ENCODE results near the gene IFI16.

Gene IFI16

DNA sequence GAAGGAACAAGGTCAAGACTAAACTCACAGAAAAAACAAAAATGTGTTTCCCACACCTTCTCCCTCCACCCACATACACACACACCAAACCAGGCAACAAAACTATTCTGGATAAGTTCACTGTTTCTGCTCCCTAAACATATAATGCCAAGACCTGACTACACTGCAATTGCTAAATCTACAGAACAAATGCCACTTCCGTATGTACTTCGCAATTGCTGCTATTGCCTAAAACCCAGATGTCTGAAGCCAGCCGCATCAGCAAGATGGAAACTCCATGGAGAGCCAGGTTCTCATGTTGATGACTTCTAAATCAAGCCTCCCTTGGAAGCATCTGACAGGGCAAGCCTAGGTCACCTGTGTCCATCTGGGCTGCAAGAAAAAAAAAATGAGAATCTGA is 75.2 kb downstream of the IFI16 start:
- DNase-seq, result no peak

GRCh38 chr1:159088050-159088449 is 78.3 kb downstream of the IFI16 start:
- no peak for DNase-seq
- Histone ChIP-seq H3K79me2 (ENCODE audit: low read length) (no peaks in the 10 kb centered on the region), H3K4me1 (ENCODE audit: low read length) (peaks cover 12% of the 10 kb centered on the region; the same call in 1 of the 2 replicates), H3K27ac (ENCODE audit: low read length) (no peak overlapping the region), H3K27me3 (replicated peaks; ENCODE audit: insufficient read depth, low read length) (no peaks in the 10 kb centered on the region), H3K9me3 (replicated peaks; ENCODE audit: insufficient read depth, low read length) (no peaks in the 10 kb centered on the region), H3K4me2 (ENCODE audit: low read depth, low read length) (no peak overlapping the region), H3F3A (ENCODE audit: insufficient read depth, low read length) (0 out of 2 replicates have a peak, but pooled peaks cover 3% of the 10 kb centered on the region), H3K36me3 (replicated peaks; ENCODE audit: insufficient read depth, low read length) (no peaks in the 10 kb centered on the region), H3K9ac (ENCODE audit: low read length) (no peak overlapping the region), H4K20me1 (ENCODE audit: insufficient read depth, low read length) (no peaks in the 10 kb centered on the region), H3K9me2 (replicated peaks; ENCODE audit: insufficient read depth, low read length) (no peaks in the 10 kb centered on the region), H2AFZ (ENCODE audit: low read length) (no peak overlapping the region), H3K4me3 (ENCODE audit: low read length) (no peak overlapping the region)
- TF ChIP-seq EZH2 (optimal IDR thresholded peaks at IDR 0.05; ENCODE audit: low read depth, low read length), result no peak
- TF ChIP-seq, protein P1, sequence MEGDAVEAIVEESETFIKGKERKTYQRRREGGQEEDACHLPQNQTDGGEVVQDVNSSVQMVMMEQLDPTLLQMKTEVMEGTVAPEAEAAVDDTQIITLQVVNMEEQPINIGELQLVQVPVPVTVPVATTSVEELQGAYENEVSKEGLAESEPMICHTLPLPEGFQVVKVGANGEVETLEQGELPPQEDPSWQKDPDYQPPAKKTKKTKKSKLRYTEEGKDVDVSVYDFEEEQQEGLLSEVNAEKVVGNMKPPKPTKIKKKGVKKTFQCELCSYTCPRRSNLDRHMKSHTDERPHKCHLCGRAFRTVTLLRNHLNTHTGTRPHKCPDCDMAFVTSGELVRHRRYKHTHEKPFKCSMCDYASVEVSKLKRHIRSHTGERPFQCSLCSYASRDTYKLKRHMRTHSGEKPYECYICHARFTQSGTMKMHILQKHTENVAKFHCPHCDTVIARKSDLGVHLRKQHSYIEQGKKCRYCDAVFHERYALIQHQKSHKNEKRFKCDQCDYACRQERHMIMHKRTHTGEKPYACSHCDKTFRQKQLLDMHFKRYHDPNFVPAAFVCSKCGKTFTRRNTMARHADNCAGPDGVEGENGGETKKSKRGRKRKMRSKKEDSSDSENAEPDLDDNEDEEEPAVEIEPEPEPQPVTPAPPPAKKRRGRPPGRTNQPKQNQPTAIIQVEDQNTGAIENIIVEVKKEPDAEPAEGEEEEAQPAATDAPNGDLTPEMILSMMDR (IDR thresholded peaks at IDR 0.05; ENCODE audit: low read length), result no peak
- TF ChIP-seq EZH2phosphoT487 (IDR thresholded peaks at IDR 0.05; ENCODE audit: low read length), result no peak

More for the DNA sequence above, 75.2 kb downstream of the IFI16 start:
- Histone ChIP-seq H3F3A (ENCODE audit: insufficient read depth, low read length) (0 out of 2 replicates have a peak, but pooled peaks cover 3% of the 10 kb centered on the region), H3K4me2 (ENCODE audit: low read depth, low read length) (no peak overlapping the region), H3K27me3 (replicated peaks; ENCODE audit: insufficient read depth, low read length) (no peaks in the 10 kb centered on the region), H3K4me1 (ENCODE audit: low read length) (peaks cover 12% of the 10 kb centered on the region; the same call in 1 of the 2 replicates), H3K36me3 (replicated peaks; ENCODE audit: insufficient read depth, low read length) (no peaks in the 10 kb centered on the region), H3K9ac (ENCODE audit: low read length) (no peak overlapping the region), H3K79me2 (ENCODE audit: low read length) (no peaks in the 10 kb centered on the region), H3K9me2 (replicated peaks; ENCODE audit: insufficient read depth, low read length) (no peaks in the 10 kb centered on the region), H3K9me3 (replicated peaks; ENCODE audit: insufficient read depth, low read length) (no peaks in the 10 kb centered on the region), H3K4me3 (ENCODE audit: low read length) (no peak overlapping the region), H3K27ac (ENCODE audit: low read length) (no peak overlapping the region), H2AFZ (ENCODE audit: low read length) (no peak overlapping the region), H4K20me1 (ENCODE audit: insufficient read depth, low read length) (no peaks in the 10 kb centered on the region)
- TF ChIP-seq EZH2 (optimal IDR thresholded peaks at IDR 0.05; ENCODE audit: low read depth, low read length) (no peak), EZH2phosphoT487 (IDR thresholded peaks at IDR 0.05; ENCODE audit: low read length) (no peak)
- TF ChIP-seq, protein P1 (IDR thresholded peaks at IDR 0.05; ENCODE audit: low read length), result no peak

DNA sequence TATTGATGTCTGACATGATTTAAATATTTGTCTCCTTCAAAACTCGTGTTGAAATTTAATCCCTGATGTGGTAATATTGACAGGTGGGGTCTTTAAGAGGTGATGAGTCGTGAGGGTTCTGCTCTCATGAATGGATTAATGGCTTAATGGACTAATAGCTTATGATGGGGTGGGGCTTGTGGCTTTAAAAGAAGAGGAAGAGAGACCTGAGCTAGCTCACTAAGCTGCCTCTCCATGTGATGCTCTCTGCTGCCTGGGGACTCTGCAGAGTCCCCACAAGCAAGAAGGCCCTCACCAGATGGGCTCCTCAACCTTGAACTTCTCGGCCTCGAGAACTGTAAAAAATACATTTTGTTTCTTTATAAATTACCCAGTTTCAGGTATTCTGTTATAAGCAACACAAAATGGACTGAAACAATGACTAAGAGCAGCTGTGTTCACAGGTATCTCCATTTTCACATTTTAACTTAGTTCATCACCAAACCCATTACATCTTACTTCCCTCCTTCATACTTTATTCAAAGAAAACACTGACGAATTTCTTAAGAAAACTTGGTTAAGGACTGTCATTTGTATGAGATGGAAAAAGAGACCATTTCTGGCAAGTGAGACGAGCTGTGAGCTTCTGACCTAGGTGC is 79.0 kb downstream of the IFI16 start:
- TF ChIP-seq EZH2 (optimal IDR thresholded peaks at IDR 0.05; ENCODE audit: low read depth, low read length), result no peak
- TF ChIP-seq, protein P1 (IDR thresholded peaks at IDR 0.05; ENCODE audit: low read length), result no peak
- no peak for TF ChIP-seq EZH2phosphoT487 (IDR thresholded peaks at IDR 0.05; ENCODE audit: low read length)
- DNase-seq, result no peak
- no peak overlapping the region for H2AFZ ChIP-seq (ENCODE audit: low read length)

More for the DNA sequence above, 79.0 kb downstream of the IFI16 start:
- H3K27ac ChIP-seq (ENCODE audit: low read length), result no peak overlapping the region
- H3K9ac ChIP-seq (ENCODE audit: low read length), result no peak overlapping the region
- H3F3A ChIP-seq (ENCODE audit: insufficient read depth, low read length), result 0 out of 2 replicates have a peak, but pooled peaks cover 3% of the 10 kb centered on the region
- H3K4me3 ChIP-seq (ENCODE audit: low read length), result no peak overlapping the region
- H3K4me2 ChIP-seq (ENCODE audit: low read depth, low read length), result no peak overlapping the region
- no peaks in the 10 kb centered on the region for H3K79me2 ChIP-seq (ENCODE audit: low read length)
- peaks cover 12% of the 10 kb centered on the region; the same call in 1 of the 2 replicates for H3K4me1 ChIP-seq (ENCODE audit: low read length)
- H3K27me3 ChIP-seq (replicated peaks; ENCODE audit: insufficient read depth, low read length), result no peaks in the 10 kb centered on the region
- H3K9me2 ChIP-seq (replicated peaks; ENCODE audit: insufficient read depth, low read length), result no peaks in the 10 kb centered on the region
- no peaks in the 10 kb centered on the region for H3K36me3 ChIP-seq (replicated peaks; ENCODE audit: insufficient read depth, low read length)
- no peaks in the 10 kb centered on the region for H4K20me1 ChIP-seq (ENCODE audit: insufficient read depth, low read length)
- H3K9me3 ChIP-seq (replicated peaks; ENCODE audit: insufficient read depth, low read length), result no peaks in the 10 kb centered on the region
